Measurements from ENCODE around the gene URB1. TPM values are rescaled to one million over a fixed set of nuclear protein-coding genes. Genes with fewer than 3 reads are reported as not detected.

Gene URB1
- total RNA-seq, 2 donors from 2014 or later = 33.4 to 41.4 TPM

DNA sequence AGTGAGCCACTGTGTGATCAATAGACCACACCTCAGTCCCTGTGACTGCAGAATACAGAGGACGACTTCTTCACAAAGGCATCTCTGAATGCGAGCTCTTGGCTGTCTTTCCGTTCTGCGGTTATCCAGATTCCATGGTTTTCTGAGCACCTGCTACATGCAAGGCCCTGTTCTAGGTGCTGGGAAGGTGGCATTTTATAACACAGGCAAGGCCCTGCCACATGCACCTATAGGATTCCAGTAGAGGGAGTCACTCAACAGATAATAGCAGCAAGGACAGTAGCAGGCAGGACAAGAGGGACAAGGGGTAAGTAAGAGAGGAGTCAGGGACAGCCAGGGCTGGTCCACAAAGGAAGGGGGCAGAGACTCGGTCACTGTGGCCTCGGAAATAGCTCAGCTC, 9.0 kb downstream of the URB1 start:
- no peak for DNase-seq (ENCODE audit: low spot score)
- Histone ChIP-seq H3K27me3 (replicated peaks; ENCODE audit: insufficient read depth) (no peaks in the 10 kb centered on the region), H3K9me3 (no peaks in the 10 kb centered on the region), H3K4me3 (no peak overlapping the region), H3K36me3 (no peaks in the 10 kb centered on the region), H3K27ac (peak overlapping the region; percentile 88 to 91), H3K4me1 (replicated peaks) (peaks cover 17% of the 10 kb centered on the region)
- TF ChIP-seq POLR2AphosphoS5 (IDR thresholded peaks at IDR 0.05) (peak; percentile 27), POLR2A (IDR thresholded peaks at IDR 0.05) (no peak)
- WGBS = 94% methylated on average over 6 of the region's 6 CpGs
- intact Hi-C loops (cut with DNase I) = no loop called here

- Histone ChIP-seq H3K27me3 (replicated peaks; ENCODE audit: insufficient read depth) (no peaks in the 10 kb centered on the region), H3K36me3 (peaks cover 0 to 5% of the 10 kb centered on the region in 2 donors), H3K27ac (peak overlapping the region; percentile 88 to 91), H3K9me3 (no peaks in the 10 kb centered on the region), H3K4me1 (replicated peaks) (peaks cover 11% of the 10 kb centered on the region), H3K4me3 (no peak overlapping the region)
- TF ChIP-seq POLR2AphosphoS5 (IDR thresholded peaks at IDR 0.05) (peak; percentile 80), CTCF (IDR thresholded peaks at IDR 0.05) (no peak)
- 29% methylated on average over 10 of the region's 10 CpGs for WGBS
- intact Hi-C loops (cut with DNase I) = no loop called here
- peak; percentile 75 for DNase-seq (ENCODE audit: low spot score)
These were observed 10.6 kb downstream of the URB1 start for GRCh38 chr21:32382108-32382644.

DNA sequence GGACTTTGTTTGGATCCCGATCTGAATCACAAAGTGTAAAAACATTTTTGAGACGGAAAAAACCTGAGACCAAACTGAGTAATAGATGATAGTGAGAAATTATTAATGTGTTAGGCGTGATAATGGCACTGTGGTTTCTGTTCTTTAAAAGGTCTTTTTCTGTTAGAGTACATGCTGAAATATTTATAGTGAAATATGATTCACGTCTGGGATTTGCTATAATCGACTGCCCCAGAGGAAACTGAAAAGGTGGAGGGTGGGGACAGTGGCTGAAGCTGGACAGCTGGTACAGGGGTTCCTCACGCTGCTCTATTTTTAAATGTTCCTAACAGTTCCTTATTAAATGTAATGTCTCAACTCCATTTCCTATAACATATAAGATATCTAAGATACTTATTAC, 11.2 kb downstream of the URB1 start:
- H3K9me3 ChIP-seq = no peaks in the 10 kb centered on the region
- no peaks in the 10 kb centered on the region for H3K27me3 ChIP-seq (replicated peaks; ENCODE audit: insufficient read depth)
- H3K27ac ChIP-seq = peak overlapping the region; percentile 88 to 91
- H3K36me3 ChIP-seq = peaks cover 0 to 5% of the 10 kb centered on the region in 2 donors
- H3K4me1 ChIP-seq (replicated peaks) = peaks cover 11% of the 10 kb centered on the region
- 29% methylated on average over 6 of the region's 6 CpGs for WGBS
- TF ChIP-seq CTCF (IDR thresholded peaks at IDR 0.05) (no peak), POLR2AphosphoS5 (IDR thresholded peaks at IDR 0.05) (no peak), POLR2A (IDR thresholded peaks at IDR 0.05) (no peak)
- DNase-seq (ENCODE audit: low spot score) = no peak
- intact Hi-C loops (cut with DNase I) = no loop called here
- H3K4me3 ChIP-seq = no peak overlapping the region

DNA sequence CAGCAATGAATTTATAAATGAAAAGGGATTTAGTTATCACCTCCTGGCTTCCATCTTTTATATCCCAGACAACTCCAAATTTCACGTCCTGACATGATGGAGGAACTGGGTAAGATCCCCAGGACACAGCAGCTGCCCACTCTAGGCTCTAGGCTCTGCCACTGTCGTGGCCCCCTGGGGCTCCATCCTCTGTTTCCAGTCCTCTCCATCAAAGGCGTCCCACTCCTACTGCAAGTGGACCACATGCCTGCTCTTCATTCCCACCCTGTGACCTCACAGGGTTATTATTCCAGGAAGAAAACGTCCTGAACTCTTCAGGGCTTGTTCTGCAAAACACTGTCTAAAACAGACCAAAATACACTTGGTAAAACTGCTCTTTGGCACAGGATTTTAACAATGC, 11.9 kb downstream of the URB1 start:
- no peak overlapping the region for H3K4me3 ChIP-seq
- intact Hi-C loops (cut with DNase I) = no loop called here
- H3K36me3 ChIP-seq = peaks cover 0 to 5% of the 10 kb centered on the region in 2 donors
- no peaks in the 10 kb centered on the region for H3K27me3 ChIP-seq (replicated peaks; ENCODE audit: insufficient read depth)
- peak overlapping the region; percentile 88 to 91 for H3K27ac ChIP-seq
- DNase-seq (ENCODE audit: low spot score) = no peak
- peaks cover 11% of the 10 kb centered on the region for H3K4me1 ChIP-seq (replicated peaks)
- 30% methylated on average over 4 of the region's 4 CpGs for WGBS
- no peaks in the 10 kb centered on the region for H3K9me3 ChIP-seq
- TF ChIP-seq POLR2A (IDR thresholded peaks at IDR 0.05) = no peak
- no peak for TF ChIP-seq CTCF (IDR thresholded peaks at IDR 0.05)
- TF ChIP-seq POLR2AphosphoS5 (IDR thresholded peaks at IDR 0.05) = peak; percentile 72

- DNase-seq (ENCODE audit: low spot score) = no peak
- H3K4me3 ChIP-seq = no peak overlapping the region
- peak overlapping the region; percentile 88 to 91 for H3K27ac ChIP-seq
- TF ChIP-seq POLR2AphosphoS5 (IDR thresholded peaks at IDR 0.05) = peak; percentile 37
- TF ChIP-seq CTCF (IDR thresholded peaks at IDR 0.05) = no peak
- H3K27me3 ChIP-seq (replicated peaks; ENCODE audit: insufficient read depth) = no peaks in the 10 kb centered on the region
- H3K4me1 ChIP-seq (replicated peaks) = peaks cover 11% of the 10 kb centered on the region
- intact Hi-C loops (cut with DNase I) = loop anchor here (10.0 kb wide), 2 partner anchors 104 to 426 kb away; partner anchors contain the start of gene MIS18A
- WGBS = 63% methylated on average over 5 of the region's 5 CpGs
- H3K9me3 ChIP-seq = no peaks in the 10 kb centered on the region
- peaks cover 0 to 5% of the 10 kb centered on the region in 2 donors for H3K36me3 ChIP-seq
These were observed 13.9 kb downstream of the URB1 start for GRCh38 chr21:32378956-32379355.
